22Rv1 (cell line): ENCODE results near the gene ALPI.

Source experiments
- ZFX ChIP-seq: fragments of 450-650 bp; IDR thresholded peaks from 2 replicates; pipeline ENCODE4 v1.6.1; 2017; ENCODE audit warnings: antibody characterized with exemption, borderline replicate concordance
- TF ChIP-seq, protein P1 (sequence below): fragments of 450-650 bp; IDR thresholded peaks from 2 replicates; pipeline ENCODE4 v1.5.1; 2017; ENCODE audit warnings: mild to moderate bottlenecking

DNA sequence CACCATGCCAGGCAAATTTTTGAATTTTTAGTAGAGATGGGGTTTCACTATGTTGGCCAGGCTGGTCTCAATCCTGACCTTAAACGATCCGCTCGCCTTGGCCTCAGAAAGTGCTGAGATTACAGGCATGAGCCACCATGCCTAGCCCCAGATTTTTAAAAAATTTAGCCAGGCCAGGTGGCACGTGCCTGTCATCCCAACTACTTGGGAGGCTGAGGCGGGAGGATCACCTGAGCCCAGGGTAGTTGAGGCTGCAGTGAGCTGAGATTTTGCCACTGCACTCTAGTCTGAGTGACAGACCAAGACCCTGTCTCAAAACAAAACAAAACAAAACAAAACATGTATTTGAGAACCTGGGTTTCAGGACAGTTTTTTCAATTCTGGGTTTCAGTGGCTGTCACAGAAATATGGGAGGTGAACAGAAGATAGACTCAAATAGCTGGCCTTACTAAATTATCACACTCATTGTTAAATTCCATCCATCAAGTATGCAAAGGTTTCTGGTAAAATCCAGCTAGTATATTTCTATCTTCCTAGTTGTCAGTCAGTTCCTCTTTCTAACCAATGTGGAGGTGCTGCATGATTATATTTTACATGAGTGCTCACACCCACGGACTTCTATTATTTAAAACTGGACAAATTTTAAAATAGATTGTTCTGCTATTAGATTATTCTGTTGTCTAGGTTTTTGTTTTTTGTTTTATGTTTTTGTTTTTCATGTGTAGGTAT lies 43.9 kb upstream of the ALPI start:
- TF ChIP-seq, protein P1, sequence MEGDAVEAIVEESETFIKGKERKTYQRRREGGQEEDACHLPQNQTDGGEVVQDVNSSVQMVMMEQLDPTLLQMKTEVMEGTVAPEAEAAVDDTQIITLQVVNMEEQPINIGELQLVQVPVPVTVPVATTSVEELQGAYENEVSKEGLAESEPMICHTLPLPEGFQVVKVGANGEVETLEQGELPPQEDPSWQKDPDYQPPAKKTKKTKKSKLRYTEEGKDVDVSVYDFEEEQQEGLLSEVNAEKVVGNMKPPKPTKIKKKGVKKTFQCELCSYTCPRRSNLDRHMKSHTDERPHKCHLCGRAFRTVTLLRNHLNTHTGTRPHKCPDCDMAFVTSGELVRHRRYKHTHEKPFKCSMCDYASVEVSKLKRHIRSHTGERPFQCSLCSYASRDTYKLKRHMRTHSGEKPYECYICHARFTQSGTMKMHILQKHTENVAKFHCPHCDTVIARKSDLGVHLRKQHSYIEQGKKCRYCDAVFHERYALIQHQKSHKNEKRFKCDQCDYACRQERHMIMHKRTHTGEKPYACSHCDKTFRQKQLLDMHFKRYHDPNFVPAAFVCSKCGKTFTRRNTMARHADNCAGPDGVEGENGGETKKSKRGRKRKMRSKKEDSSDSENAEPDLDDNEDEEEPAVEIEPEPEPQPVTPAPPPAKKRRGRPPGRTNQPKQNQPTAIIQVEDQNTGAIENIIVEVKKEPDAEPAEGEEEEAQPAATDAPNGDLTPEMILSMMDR: no peak
- no peak for TF ChIP-seq ZFX
